ENCODE results near the gene PPARGC1A. TPM values are rescaled to one million over a fixed set of nuclear protein-coding genes. Genes with fewer than 3 reads are reported as not detected.

The PPARGC1A gene
- total and polyA plus RNA-seq, 2 of the 13 experiments (the other 11 are each of a cell fraction or from before 2014, with no cell fraction given), result 20.7 to 37.3 TPM

- ChIA-PET CTCF (ENCODE audit: low intra/inter-chr PET ratio, low total read pairs) (no interaction called here), POLR2A (no interaction called here)
- Histone ChIP-seq H3K79me2 (ENCODE audit: insufficient read depth, low read length) (no peaks in the 10 kb centered on the region), H3K9ac (ENCODE audit: insufficient read depth, low read depth, low read length) (no peak overlapping the region), H3K4me3 (replicated peaks in 1 of 3; ENCODE audit: insufficient read depth in 1 of 3, low read depth in 2 of 3, low read length in 3 of 3) (no peak overlapping the region), H3K4me2 (ENCODE audit: low read depth, low read length) (no peak overlapping the region), H3K27ac (ENCODE audit: extremely low read length, insufficient read depth, low read length) (no peak overlapping the region), H3K27me3 (ENCODE audit: control insufficient read depth in 1 of 2, insufficient read depth in 2 of 2, low read length in 2 of 2) (peaks cover 0 to 1% of the 10 kb centered on the region in 2 experiments; a peak in 1 of 5 replicates), H4K20me1 (ENCODE audit: insufficient read depth, low read length) (no peaks in the 10 kb centered on the region), H3K4me1 (ENCODE audit: insufficient read depth, low read length) (peaks cover 20% of the 10 kb centered on the region), H3K9me3 (ENCODE audit: low read length) (peaks cover 15% of the 10 kb centered on the region), H2AFZ (ENCODE audit: low read length) (no peak overlapping the region), H3K36me3 (replicated peaks in 1 of 2; ENCODE audit: control insufficient read depth in 1 of 2, insufficient read depth in 2 of 2, low read length in 2 of 2) (no peaks in the 10 kb centered on the region)
- TF ChIP-seq BCLAF1 (IDR thresholded peaks at IDR 0.05) (no peak), THAP9 (CRISPR knock-in tag; IDR thresholded peaks at IDR 0.05; ENCODE audit: borderline replicate concordance) (no peak), ZNF451 (CRISPR knock-in tag; IDR thresholded peaks at IDR 0.05) (no peak), RELA (CRISPR knock-in tag; IDR thresholded peaks at IDR 0.05) (no peak), RXRA (CRISPR knock-in tag; IDR thresholded peaks at IDR 0.05) (no peak), ESRRA (CRISPR knock-in tag; IDR thresholded peaks at IDR 0.05; ENCODE audit: low read depth) (no peak), ZNF546 (CRISPR knock-in tag; conservative IDR thresholded peaks at IDR 0.05) (no peak), ZNF558 (CRISPR knock-in tag; IDR thresholded peaks at IDR 0.05; ENCODE audit: borderline replicate concordance) (no peak), ZNF282 (IDR thresholded peaks at IDR 0.05; ENCODE audit: partially characterized antibody) (no peak)
- intact Hi-C loops (cut with micrococcal nuclease; ENCODE audit: unreplicated experiment) (no loop called here), in situ Hi-C loops (cut with HindIII; ENCODE audit: extremely low pct_ligation_motif_present, low pct_unique_long_range_greater_than_20kb) (no loop called here)
- no TSS peak for BruUV-seq (replicated peaks)
- ATAC-seq (no peak), DNase-seq (ENCODE audit: low spot score) (no peak), FAIRE-seq (no peak)
- 34% methylated on average over 6 of the region's 6 CpGs for WGBS (ENCODE audit: low lambda C conversion rate)
Observed at GRCh38 chr4:23932901-23933308, 43.1 kb upstream of the PPARGC1A start.

Measured in HepG2 (cell line).